ENCODE results near the gene ESPN.
A peak's percentile ranks its signal among the peaks of the same experiment; 100 is the strongest.
"Not testable (repeated sequence)": the region's sequence is repeated elsewhere in the genome, so short reads cannot be mapped to it uniquely, and the experiment has no call there.

ESPN gene

DNA sequence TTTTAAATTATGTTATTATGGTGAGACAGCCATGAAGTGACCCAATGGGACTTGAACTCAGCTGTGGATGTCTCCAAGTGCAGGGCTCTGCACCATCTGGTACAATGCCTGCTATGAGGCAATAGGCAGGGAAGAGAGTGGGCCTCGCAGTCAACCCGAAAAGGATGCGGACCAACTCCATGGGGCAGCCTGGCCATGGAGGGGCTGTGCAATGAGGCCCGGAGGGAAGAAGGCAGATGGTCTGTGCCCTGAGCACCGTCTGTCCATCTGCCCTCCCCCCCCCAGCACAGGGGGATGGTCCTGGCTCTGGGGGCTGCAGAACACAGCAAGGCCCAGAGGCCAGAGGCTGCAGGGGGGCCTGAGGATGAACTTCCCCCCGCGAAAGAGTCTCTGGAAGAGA, 17.0 kb downstream of the ESPN start:
- H3K27me3 ChIP-seq (replicated peaks in 2 of 5; ENCODE audit: control insufficient read depth in 4 of 5, insufficient read depth in 5 of 5, low read length in 4 of 5), result peaks cover 0 to 51% (median 28%) of the 10 kb centered on the region in 5 experiments
- 82% methylated on average over 7 of the region's 7 CpGs for WGBS (ENCODE audit: insufficient coverage)
- no peak for DNase-seq
- ChIA-PET CTCF (interaction anchor here (1.0 to 7.4 kb wide), 5 partner anchors 9 to 20 kb away, joined by 3 to 61 read pairs (median 5); partner anchors contain the start of genes ESPN and HES2), POLR2A (no interaction called here)
- no peaks in the 10 kb centered on the region for H3K9me3 ChIP-seq (ENCODE audit: control extremely low read depth in 1 of 5, control insufficient read depth in 4 of 5, insufficient read depth in 2 of 5, low read depth in 1 of 5, low read length in 4 of 5)
- H3K27ac ChIP-seq (ENCODE audit: insufficient read depth in 1 of 2, low read depth in 1 of 2, low read length in 2 of 2, poor library complexity in 1 of 2, severe bottlenecking in 2 of 2), result no peak overlapping the region
- H3K36me3 ChIP-seq (ENCODE audit: control insufficient read depth in 4 of 4, insufficient read depth in 4 of 4, low read length in 3 of 4), result no peaks in the 10 kb centered on the region
- peaks cover 0 to 12% (median 4%) of the 10 kb centered on the region in 4 experiments for H3K4me1 ChIP-seq (ENCODE audit: control extremely low read depth in 1 of 4, control insufficient read depth in 4 of 4, insufficient read depth in 4 of 4, low read length in 3 of 4)
- no peak overlapping the region for H3K4me3 ChIP-seq (ENCODE audit: control insufficient read depth in 1 of 7, extremely low read depth in 1 of 7, insufficient read depth in 4 of 7, low read depth in 2 of 7, low read length in 6 of 7)

DNA sequence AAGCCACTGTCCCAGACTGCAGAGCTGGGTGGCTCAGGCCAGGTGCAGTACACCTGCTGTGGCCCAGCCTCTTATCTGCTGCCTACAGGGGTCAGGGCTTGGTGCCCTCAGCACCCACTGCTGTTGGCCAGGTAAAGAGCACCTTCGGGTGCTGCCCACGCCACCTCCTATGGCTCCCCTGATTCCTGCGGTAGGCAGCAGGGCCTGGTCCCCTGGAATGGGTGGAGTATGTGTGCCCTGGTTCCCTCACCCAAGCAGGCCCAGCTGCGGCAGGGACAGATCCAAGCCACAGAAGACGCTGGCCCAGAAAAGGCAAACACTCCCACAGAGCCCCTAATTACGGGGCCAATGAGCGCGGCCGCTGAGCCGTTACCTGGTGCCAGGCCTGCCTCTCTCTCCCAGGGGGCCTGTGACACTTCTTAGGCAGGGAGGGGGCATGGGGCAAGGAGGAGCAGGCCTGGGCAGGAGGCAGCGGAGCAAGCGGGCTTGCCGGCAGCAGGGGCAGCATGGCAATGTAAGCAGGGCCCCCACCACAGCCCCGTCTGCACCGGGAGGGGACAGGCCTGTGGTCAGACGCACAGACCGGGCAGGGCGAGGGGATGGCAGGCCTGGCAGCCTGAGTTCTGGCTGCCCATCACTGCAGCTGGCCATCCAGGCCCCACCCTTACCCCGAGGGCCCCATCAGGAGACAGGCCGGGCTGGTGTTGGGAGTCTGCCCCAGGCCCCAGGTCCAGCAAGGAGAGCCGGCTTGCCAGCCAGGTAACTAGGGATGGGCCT, 19.0 kb downstream of the ESPN start:
- H3K9me3 ChIP-seq (ENCODE audit: control extremely low read depth in 1 of 5, control insufficient read depth in 4 of 5, insufficient read depth in 2 of 5, low read depth in 1 of 5, low read length in 4 of 5), result no peaks in the 10 kb centered on the region
- peaks cover 0 to 68% (median 27%) of the 10 kb centered on the region in 5 experiments for H3K27me3 ChIP-seq (replicated peaks in 2 of 5; ENCODE audit: control insufficient read depth in 4 of 5, insufficient read depth in 5 of 5, low read length in 4 of 5)
- ChIA-PET POLR2A (no interaction called here), CTCF (interaction anchor here (1.1 to 1.3 kb wide), 2 partner anchors 11 to 78 kb away, joined by 3 read pairs; no protein-coding TSS in a partner anchor)
- DNase-seq, result no peak
- no peak overlapping the region for H3K27ac ChIP-seq (ENCODE audit: insufficient read depth in 1 of 2, low read depth in 1 of 2, low read length in 2 of 2, poor library complexity in 1 of 2, severe bottlenecking in 2 of 2)
- H3K36me3 ChIP-seq (ENCODE audit: control insufficient read depth in 4 of 4, insufficient read depth in 4 of 4, low read length in 3 of 4), result no peaks in the 10 kb centered on the region
- no peak overlapping the region for H3K4me3 ChIP-seq (ENCODE audit: control insufficient read depth in 1 of 7, extremely low read depth in 1 of 7, insufficient read depth in 4 of 7, low read depth in 2 of 7, low read length in 6 of 7)
- WGBS (ENCODE audit: insufficient coverage), result 96% methylated on average over 17 of the region's 21 CpGs
- H3K4me1 ChIP-seq (ENCODE audit: control extremely low read depth in 1 of 4, control insufficient read depth in 4 of 4, insufficient read depth in 4 of 4, low read length in 3 of 4), result peaks cover 0 to 26% (median 13%) of the 10 kb centered on the region in 4 experiments

DNA sequence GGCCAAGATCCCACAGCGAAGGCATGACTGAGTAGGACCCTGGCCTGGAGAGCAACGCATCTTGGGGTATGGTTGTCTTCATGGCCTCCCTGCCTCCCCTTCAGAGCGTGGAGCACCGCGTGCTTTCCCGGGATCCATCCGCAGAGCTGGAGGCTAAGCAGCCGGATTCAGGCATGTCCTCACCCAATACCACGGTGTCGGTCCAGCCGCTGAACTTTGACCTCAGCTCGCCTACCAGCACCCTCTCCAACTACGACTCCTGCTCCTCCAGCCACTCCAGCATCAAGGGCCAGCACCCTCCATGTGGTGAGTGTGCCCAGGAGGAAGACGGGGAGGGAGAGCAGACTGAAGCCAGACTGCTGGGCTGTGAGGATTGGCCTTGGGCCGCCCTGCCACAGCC, 19.8 kb downstream of the ESPN start:
- Histone ChIP-seq H3K9me3 (ENCODE audit: control extremely low read depth in 1 of 5, control insufficient read depth in 4 of 5, insufficient read depth in 2 of 5, low read depth in 1 of 5, low read length in 4 of 5) (no peaks in the 10 kb centered on the region), H3K36me3 (ENCODE audit: control insufficient read depth in 4 of 4, insufficient read depth in 4 of 4, low read length in 3 of 4) (no peaks in the 10 kb centered on the region), H3K27ac (ENCODE audit: insufficient read depth in 1 of 2, low read depth in 1 of 2, low read length in 2 of 2, poor library complexity in 1 of 2, severe bottlenecking in 2 of 2) (no peak overlapping the region), H3K4me3 (ENCODE audit: control insufficient read depth in 1 of 7, extremely low read depth in 1 of 7, insufficient read depth in 4 of 7, low read depth in 2 of 7, low read length in 6 of 7) (no peak overlapping the region), H3K27me3 (replicated peaks in 2 of 5; ENCODE audit: control insufficient read depth in 4 of 5, insufficient read depth in 5 of 5, low read length in 4 of 5) (peaks cover 0 to 68% (median 25%) of the 10 kb centered on the region in 5 experiments), H3K4me1 (ENCODE audit: control extremely low read depth in 1 of 4, control insufficient read depth in 4 of 4, insufficient read depth in 4 of 4, low read length in 3 of 4) (peaks cover 0 to 33% (median 14%) of the 10 kb centered on the region in 4 experiments)
- POLR2A ChIA-PET, result no interaction called here
- WGBS (ENCODE audit: insufficient coverage), result 97% methylated on average over 13 of the region's 15 CpGs
- CTCF ChIA-PET, result interaction anchor here (1.1 kb wide), 1 partner anchor 11 kb away, joined by 3 read pairs; no protein-coding TSS in a partner anchor
- DNase-seq, result no peak

DNA sequence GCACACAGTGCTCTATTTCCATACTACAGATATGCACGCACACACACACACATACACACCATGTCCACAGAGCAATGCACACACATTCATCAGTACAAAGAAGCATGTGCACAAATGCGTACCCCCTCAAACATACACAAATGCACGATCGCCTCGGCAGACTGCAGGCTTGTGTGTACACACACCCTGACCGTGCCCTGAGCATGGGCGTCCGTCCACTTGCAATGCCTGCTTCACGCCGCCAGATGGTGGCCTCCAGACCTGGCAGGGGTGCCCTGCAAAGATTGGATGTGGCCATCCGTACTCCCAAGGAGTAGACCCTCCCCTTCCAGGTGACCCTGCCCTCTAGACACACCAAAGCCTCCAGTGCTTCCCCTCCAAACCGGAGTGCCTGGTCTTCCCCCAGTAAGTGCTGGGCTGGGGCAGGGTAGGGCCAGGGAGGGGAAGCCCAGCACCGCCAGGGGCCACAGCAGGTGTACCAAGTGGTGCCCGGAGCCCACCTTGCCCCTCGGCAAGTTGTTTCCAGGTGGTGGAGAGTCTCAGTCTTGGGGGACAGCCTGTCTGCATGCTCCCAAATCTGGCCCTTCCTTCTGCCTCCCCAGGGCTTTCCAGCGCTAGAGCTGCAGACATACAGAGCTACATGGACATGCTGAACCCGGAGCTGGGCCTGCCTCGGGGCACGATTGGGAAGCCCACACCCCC, 20.6 kb downstream of the ESPN start:
- Histone ChIP-seq H3K27me3 (replicated peaks in 2 of 5; ENCODE audit: control insufficient read depth in 4 of 5, insufficient read depth in 5 of 5, low read length in 4 of 5) (peaks cover 0 to 68% (median 30%) of the 10 kb centered on the region in 5 experiments), H3K27ac (ENCODE audit: insufficient read depth in 1 of 2, low read depth in 1 of 2, low read length in 2 of 2, poor library complexity in 1 of 2, severe bottlenecking in 2 of 2) (no peak overlapping the region), H3K4me3 (ENCODE audit: control insufficient read depth in 1 of 7, extremely low read depth in 1 of 7, insufficient read depth in 4 of 7, low read depth in 2 of 7, low read length in 6 of 7) (no peak overlapping the region), H3K9me3 (ENCODE audit: control extremely low read depth in 1 of 5, control insufficient read depth in 4 of 5, insufficient read depth in 2 of 5, low read depth in 1 of 5, low read length in 4 of 5) (no peaks in the 10 kb centered on the region), H3K4me1 (ENCODE audit: control extremely low read depth in 1 of 4, control insufficient read depth in 4 of 4, insufficient read depth in 4 of 4, low read length in 3 of 4) (peaks cover 0 to 30% (median 12%) of the 10 kb centered on the region in 4 experiments), H3K36me3 (ENCODE audit: control insufficient read depth in 4 of 4, insufficient read depth in 4 of 4, low read length in 3 of 4) (no peaks in the 10 kb centered on the region)
- ChIA-PET CTCF (interaction anchor here (1.1 to 1.2 kb wide), 3 partner anchors 11 to 42 kb away, joined by 3 read pairs; no protein-coding TSS in a partner anchor), POLR2A (no interaction called here)
- peak in 1 of 3 donors; percentile 50 for DNase-seq
- 58% methylated on average over 3 of the region's 19 CpGs for WGBS (ENCODE audit: insufficient coverage)

DNA sequence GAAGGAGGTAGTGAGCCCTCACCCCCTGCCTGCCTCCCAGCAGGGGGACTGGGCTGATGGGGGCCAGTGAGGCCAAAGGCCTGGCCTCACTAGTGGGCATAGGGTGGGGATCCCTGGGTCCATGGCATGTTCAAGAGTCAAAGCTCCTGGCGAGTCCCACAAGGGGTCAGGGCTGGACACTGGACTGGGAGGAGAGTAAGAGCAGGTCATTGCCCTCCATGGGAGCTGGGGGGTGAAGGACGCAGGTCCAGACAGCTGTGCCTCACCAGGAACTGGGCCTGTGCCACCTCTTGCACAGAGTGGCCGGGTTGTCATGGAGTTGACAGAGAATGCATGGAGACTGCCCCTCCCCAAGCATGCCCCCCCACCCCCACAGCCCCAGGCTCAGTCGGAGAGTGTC, 21.4 kb downstream of the ESPN start:
- H3K9me3 ChIP-seq (ENCODE audit: control extremely low read depth in 1 of 5, control insufficient read depth in 4 of 5, insufficient read depth in 2 of 5, low read depth in 1 of 5, low read length in 4 of 5); DNase-seq; POLR2A ChIA-PET; H3K27ac ChIP-seq (ENCODE audit: insufficient read depth in 1 of 2, low read depth in 1 of 2, low read length in 2 of 2, poor library complexity in 1 of 2, severe bottlenecking in 2 of 2); H3K4me3 ChIP-seq (ENCODE audit: control insufficient read depth in 1 of 7, extremely low read depth in 1 of 7, insufficient read depth in 4 of 7, low read depth in 2 of 7, low read length in 6 of 7); H3K36me3 ChIP-seq (ENCODE audit: control insufficient read depth in 4 of 4, insufficient read depth in 4 of 4, low read length in 3 of 4): not testable (repeated sequence)
- peaks cover 0 to 30% (median 10%) of the 10 kb centered on the region in 4 experiments for H3K4me1 ChIP-seq (ENCODE audit: control extremely low read depth in 1 of 4, control insufficient read depth in 4 of 4, insufficient read depth in 4 of 4, low read length in 3 of 4)
- CTCF ChIA-PET, result interaction anchor here (0.7 to 1.4 kb wide), 4 partner anchors 9 to 358 kb away, joined by 3 read pairs; no protein-coding TSS in a partner anchor
- 80% methylated on average over 1 of the region's 4 CpGs for WGBS (ENCODE audit: insufficient coverage)
- peaks cover 0 to 70% (median 33%) of the 10 kb centered on the region in 5 experiments for H3K27me3 ChIP-seq (replicated peaks in 2 of 5; ENCODE audit: control insufficient read depth in 4 of 5, insufficient read depth in 5 of 5, low read length in 4 of 5)

DNA sequence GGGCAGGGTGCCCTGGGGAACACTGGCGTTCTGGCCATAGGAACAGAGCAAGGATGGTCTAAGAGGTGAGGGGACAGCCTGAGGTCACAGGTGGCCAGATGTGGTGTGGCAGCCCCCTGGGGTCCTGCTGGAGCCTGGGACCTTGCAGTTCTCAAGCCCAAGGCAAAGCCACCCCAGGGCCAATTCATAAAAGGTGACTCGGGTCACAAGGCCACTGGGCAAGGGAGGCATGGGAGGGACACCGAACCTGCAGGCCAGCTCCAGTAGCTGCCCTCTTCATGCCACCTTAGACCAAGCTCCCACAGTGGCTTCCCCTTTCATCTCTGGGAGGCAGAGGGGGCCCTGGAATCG, 22.1 kb downstream of the ESPN start:
- ChIA-PET CTCF (interaction anchor here (1.4 to 1.8 kb wide), 2 partner anchors 8 to 13 kb away, joined by 3 to 6 read pairs; no protein-coding TSS in a partner anchor), POLR2A (no interaction called here)
- Histone ChIP-seq H3K4me1 (ENCODE audit: control extremely low read depth in 1 of 4, control insufficient read depth in 4 of 4, insufficient read depth in 4 of 4, low read length in 3 of 4) (peaks cover 0 to 30% (median 9%) of the 10 kb centered on the region in 4 experiments), H3K36me3 (ENCODE audit: control insufficient read depth in 4 of 4, insufficient read depth in 4 of 4, low read length in 3 of 4) (no peaks in the 10 kb centered on the region), H3K4me3 (ENCODE audit: control insufficient read depth in 1 of 7, extremely low read depth in 1 of 7, insufficient read depth in 4 of 7, low read depth in 2 of 7, low read length in 6 of 7) (no peak overlapping the region), H3K27me3 (replicated peaks in 2 of 5; ENCODE audit: control insufficient read depth in 4 of 5, insufficient read depth in 5 of 5, low read length in 4 of 5) (peaks cover 0 to 70% (median 28%) of the 10 kb centered on the region in 5 experiments), H3K27ac (ENCODE audit: insufficient read depth in 1 of 2, low read depth in 1 of 2, low read length in 2 of 2, poor library complexity in 1 of 2, severe bottlenecking in 2 of 2) (no peak overlapping the region), H3K9me3 (ENCODE audit: control extremely low read depth in 1 of 5, control insufficient read depth in 4 of 5, insufficient read depth in 2 of 5, low read depth in 1 of 5, low read length in 4 of 5) (no peaks in the 10 kb centered on the region)
- no peak for DNase-seq
- 44% methylated on average over 3 of the region's 4 CpGs for WGBS (ENCODE audit: insufficient coverage)

Data from common myeloid progenitor, CD34-positive (primary cell).